Stomach smooth muscle (tissue), 2 donors: ENCODE data around the gene HELZ.
"Not testable (repeated sequence)": the region's sequence is repeated elsewhere in the genome, so short reads cannot be mapped to it uniquely, and the experiment has no call there.

Experiments
- H3K27ac ChIP-seq: one replicate; pipeline ENCODE4 v1.7.0; 2013; ENCODE audit warnings: mild to moderate bottlenecking, low read length, inconsistent platforms
- H3K27me3 ChIP-seq, 2 donors: one replicate each; pipeline ENCODE4 v1.7.0; 2013; ENCODE audit warnings: low read length in 2 of 2; ENCODE audit not compliant: insufficient read depth in 2 of 2, control insufficient read depth in 1 of 2
- H3K36me3 ChIP-seq, 2 donors: one replicate each; pipeline ENCODE4 v1.7.0; 2013; ENCODE audit warnings: low read length in 2 of 2; ENCODE audit not compliant: control insufficient read depth in 2 of 2, insufficient read depth in 2 of 2
- H3K4me1 ChIP-seq: one replicate; pipeline ENCODE4 v1.7.0; 2013; ENCODE audit warnings: low read length; ENCODE audit not compliant: control insufficient read depth, insufficient read depth
- H3K4me3 ChIP-seq, 2 donors: one replicate each; pipeline ENCODE4 v1.7.0; 2013; ENCODE audit warnings: low read length in 2 of 2
- H3K9ac ChIP-seq, 2 donors: one replicate each; pipeline ENCODE4 v1.7.0; 2013; ENCODE audit warnings: low read length in 2 of 2, mild to moderate bottlenecking in 1 of 2
- H3K9me3 ChIP-seq, 2 donors: one replicate each; pipeline ENCODE4 v1.7.0; 2013; ENCODE audit warnings: low read length in 2 of 2; ENCODE audit not compliant: control insufficient read depth in 2 of 2
- donor health status: healthy.
- donor health status: Pancreatic carcinoma.

The HELZ gene, protein sequence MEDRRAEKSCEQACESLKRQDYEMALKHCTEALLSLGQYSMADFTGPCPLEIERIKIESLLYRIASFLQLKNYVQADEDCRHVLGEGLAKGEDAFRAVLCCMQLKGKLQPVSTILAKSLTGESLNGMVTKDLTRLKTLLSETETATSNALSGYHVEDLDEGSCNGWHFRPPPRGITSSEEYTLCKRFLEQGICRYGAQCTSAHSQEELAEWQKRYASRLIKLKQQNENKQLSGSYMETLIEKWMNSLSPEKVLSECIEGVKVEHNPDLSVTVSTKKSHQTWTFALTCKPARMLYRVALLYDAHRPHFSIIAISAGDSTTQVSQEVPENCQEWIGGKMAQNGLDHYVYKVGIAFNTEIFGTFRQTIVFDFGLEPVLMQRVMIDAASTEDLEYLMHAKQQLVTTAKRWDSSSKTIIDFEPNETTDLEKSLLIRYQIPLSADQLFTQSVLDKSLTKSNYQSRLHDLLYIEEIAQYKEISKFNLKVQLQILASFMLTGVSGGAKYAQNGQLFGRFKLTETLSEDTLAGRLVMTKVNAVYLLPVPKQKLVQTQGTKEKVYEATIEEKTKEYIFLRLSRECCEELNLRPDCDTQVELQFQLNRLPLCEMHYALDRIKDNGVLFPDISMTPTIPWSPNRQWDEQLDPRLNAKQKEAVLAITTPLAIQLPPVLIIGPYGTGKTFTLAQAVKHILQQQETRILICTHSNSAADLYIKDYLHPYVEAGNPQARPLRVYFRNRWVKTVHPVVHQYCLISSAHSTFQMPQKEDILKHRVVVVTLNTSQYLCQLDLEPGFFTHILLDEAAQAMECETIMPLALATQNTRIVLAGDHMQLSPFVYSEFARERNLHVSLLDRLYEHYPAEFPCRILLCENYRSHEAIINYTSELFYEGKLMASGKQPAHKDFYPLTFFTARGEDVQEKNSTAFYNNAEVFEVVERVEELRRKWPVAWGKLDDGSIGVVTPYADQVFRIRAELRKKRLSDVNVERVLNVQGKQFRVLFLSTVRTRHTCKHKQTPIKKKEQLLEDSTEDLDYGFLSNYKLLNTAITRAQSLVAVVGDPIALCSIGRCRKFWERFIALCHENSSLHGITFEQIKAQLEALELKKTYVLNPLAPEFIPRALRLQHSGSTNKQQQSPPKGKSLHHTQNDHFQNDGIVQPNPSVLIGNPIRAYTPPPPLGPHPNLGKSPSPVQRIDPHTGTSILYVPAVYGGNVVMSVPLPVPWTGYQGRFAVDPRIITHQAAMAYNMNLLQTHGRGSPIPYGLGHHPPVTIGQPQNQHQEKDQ (N-terminal part only)

DNA sequence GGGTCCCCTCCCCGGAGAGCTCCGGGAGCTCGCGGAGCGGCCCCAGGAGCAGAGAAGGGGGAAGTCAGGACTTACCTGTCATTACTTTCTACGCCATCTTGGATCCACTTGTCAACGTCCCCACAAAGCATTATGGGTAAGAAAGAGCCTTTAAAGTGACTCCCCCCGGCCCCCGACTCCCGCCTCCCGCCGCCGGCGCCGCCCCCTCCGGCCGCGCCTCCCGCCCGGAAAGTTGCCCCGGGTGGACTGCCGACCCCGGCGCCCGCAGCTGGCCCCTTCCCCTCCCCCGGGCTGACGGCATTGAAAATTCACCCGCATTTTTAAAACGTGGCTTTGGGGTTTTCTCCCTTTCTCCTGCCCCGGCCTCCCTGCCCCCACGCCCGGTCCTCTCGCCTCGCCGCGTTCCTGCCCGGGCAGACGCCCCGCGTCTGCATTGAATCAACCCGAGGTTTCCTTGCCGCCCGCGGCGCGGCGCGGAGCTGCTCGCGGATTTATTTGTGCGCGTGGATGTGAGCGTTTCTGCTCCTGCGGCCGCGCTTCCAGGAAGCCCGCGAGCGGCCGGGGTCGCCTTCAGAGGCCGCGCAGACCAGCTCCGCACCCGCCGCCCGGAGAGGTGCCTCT, at the start of gene HELZ:
Gene HELZ (minus strand): TSS at position 124 of the 621 bp plus-strand sequence. CDS start 26,392 bp downstream, outside the sequence.
- H3K4me3 ChIP-seq: peak within 1 kb of the TSS; percentile 75 to 83
- H3K36me3 ChIP-seq: no peaks in the 10 kb centered on the region
- H3K27me3 ChIP-seq: peaks cover 0 to 2% of the 10 kb centered on the region in 2 donors
- H3K9ac ChIP-seq: peak within 1 kb of the TSS; percentile 82 to 83
- H3K4me1 ChIP-seq: peaks cover 6% of the 10 kb centered on the region
- H3K9me3 ChIP-seq: no peaks in the 10 kb centered on the region
- H3K27ac ChIP-seq: no peak within 1 kb of the TSS

DNA sequence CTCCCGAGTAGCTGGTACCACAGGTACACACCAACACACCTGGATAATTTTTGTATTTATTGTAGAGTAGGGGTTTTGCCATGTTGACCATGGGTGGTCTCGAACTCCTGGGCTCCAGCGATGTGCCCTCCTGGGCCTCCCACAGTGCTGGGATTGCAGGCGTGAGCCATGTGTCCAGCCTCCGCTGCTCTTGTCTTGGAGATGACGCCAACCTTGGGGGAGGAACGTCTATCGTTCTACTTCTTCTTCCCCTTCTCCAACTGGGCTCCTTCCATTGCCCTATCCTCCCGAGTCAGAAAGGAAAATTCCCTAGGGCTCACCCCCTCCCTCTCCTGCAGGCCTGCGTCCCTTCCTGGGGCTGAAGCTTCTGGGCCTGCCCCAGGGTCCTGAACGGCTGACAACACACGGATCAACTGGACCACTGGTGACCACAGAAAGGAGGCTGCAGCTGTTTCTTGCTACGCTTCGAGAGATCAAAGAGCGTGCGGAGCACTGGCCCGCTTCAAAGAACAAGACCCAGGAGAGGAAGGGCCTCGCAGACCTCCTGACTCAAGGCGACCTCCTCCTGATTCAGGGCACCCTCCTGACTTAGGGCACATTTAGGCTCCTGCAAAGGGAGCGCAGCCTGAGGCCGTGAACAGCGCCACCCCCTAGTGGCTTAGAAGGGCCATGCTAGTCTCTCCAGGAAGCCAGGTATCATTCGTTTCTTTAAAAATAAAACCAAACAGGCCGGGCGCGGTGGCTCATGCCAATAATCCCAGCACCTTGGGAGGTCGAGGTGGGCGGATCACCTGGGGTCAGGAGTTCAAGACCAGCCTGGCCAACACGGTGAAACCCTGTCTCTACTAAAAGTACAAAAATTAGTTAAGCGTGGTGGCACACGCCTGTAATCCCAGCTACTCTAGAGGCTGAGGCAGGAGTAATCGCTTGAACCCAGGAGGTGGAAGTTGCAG, 48.5 kb upstream of the HELZ start:
- Histone ChIP-seq H3K9me3 (no peaks in the 10 kb centered on the region), H3K27ac (no peak overlapping the region), H3K4me3 (no peak overlapping the region), H3K4me1 (peaks cover 12% of the 10 kb centered on the region), H3K9ac (no peak overlapping the region), H3K36me3 (no peaks in the 10 kb centered on the region), H3K27me3 (no peaks in the 10 kb centered on the region)

DNA sequence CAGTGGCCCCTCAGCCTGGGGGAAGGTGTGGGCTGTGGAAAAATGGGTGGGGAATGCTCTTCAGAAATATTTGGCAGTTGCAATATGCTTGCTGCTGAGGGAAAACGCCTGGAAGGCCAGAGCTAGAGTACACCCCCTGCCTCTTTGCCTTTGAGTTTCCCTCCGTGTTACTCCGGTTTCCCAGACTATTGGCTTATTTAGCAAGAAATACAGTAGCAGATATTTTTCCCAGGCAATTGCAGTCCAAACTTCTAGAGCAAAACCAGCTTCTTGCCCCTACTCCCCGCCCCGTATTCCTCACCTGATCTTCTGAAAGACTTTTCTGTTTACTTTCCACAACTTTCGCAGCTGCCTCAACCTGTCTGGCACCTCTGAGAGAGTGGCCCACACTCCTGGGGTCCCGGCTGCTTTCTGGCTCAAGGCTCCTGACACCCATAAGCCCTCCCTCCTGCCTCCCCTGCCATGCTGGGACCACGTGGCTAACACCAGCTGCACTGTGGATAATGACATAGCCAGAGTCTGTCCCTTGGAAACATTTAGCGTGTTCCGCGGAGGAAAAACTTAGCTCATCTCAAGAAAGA, 45.8 kb upstream of the HELZ start:
- Histone ChIP-seq H3K9ac (no peak overlapping the region), H3K36me3 (no peaks in the 10 kb centered on the region), H3K27ac (no peak overlapping the region), H3K4me3 (no peak overlapping the region), H3K4me1 (peaks cover 12% of the 10 kb centered on the region), H3K27me3 (no peaks in the 10 kb centered on the region), H3K9me3 (no peaks in the 10 kb centered on the region)

DNA sequence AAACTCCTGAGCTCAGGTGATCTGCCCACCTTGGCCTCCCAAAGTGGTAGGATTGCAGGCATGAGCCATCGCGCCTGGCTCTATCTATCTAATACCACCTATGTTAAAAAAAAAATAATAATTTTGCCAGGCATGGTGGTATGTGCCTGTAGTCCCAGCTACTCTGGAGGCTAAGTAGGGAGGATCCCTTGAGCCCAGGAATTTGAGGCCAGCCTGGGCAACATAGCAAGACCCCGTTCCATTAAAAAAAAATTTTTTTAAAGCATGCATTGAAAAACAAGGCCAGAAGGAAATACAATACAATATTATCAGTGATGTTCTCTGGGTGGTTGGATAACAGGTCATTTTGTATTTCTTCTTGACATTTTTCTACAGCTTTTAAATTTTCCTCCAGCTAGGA, 45.2 kb upstream of the HELZ start:
- Histone ChIP-seq H3K9ac (no peak overlapping the region), H3K9me3 (no peaks in the 10 kb centered on the region), H3K4me1 (peaks cover 12% of the 10 kb centered on the region), H3K36me3 (no peaks in the 10 kb centered on the region), H3K27ac (no peak overlapping the region), H3K4me3 (no peak overlapping the region), H3K27me3 (no peaks in the 10 kb centered on the region)

DNA sequence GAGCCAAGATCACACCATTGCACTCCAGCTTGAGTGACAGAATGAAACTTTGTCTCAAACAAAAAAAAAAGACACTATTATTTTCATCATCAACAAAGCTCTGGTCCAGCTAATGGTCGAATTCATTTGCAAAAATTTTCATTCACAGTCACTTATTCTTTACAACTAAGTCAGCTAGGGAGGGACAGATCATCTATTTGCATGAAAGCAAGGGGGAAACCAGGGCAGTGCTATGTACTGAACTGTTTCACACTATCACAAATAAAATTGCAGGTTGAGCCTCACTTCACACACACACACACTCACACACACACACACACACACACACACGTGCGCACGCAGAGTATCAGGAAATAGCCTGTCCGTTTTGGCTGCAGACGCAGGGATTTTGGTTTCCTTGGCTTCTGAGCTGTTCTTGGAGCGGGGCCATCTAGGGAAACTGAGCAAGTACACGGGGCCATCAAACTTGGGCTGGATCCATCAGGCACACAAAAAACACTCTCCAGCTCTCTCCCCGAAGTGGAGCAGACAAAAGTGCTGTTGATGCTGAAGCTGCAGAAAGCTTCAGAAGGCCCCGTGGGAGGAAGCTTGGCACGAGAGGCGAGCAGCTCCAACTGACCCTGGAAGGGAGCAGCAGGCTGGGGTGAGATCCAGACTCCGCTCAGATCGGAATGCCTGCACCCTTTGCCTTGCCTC, 44.3 kb upstream of the HELZ start:
- H3K4me3 ChIP-seq: peak overlapping the region; percentile 2 to 58
- H3K9ac ChIP-seq: no peak overlapping the region
- no peak overlapping the region for H3K27ac ChIP-seq
- H3K9me3 ChIP-seq: no peaks in the 10 kb centered on the region
- no peaks in the 10 kb centered on the region for H3K36me3 ChIP-seq
- peaks cover 12% of the 10 kb centered on the region for H3K4me1 ChIP-seq
- no peaks in the 10 kb centered on the region for H3K27me3 ChIP-seq

DNA sequence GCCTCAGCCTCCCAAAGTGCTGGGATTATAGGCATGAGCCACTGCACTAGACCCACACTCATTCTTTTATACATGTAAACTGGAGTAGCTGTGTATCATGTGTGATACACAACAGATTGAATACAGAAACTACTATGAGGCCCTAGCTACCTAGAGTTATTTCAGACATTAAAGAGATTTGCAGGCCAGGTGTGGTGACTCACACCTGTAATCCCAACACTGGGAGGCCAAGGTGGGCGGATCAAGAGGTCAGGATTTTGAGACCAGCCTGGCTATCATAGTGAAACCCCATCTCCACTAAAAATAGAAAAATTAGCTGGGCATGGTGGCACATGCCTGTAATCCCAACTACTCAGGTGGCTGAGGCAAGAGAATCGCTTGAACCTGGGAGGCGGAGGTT, 41.8 kb upstream of the HELZ start:
- not testable (repeated sequence) for H3K27me3 ChIP-seq, H3K36me3 ChIP-seq, H3K9me3 ChIP-seq, H3K9ac ChIP-seq, H3K27ac ChIP-seq, H3K4me3 ChIP-seq
- H3K4me1 ChIP-seq: peaks cover 14% of the 10 kb centered on the region

DNA sequence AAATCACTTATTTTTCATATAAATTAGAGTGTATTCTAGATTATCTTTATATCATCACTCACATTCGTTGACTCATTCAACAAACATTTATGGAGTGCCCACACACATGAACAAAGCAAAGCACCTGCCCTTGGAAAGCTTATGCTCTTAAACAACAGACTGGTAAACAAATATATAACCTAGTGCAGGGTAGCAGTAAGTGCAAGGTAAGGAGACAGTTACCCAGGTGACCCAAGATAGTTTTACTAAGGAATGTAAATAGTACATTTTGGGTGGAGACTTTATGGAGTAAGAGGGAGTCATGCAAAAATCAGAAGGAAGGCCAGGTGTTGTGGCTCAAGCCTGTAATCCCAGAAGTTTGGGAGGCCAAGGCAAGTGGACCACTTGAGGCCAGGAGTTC, 40.4 kb upstream of the HELZ start:
- Histone ChIP-seq H3K27me3 (no peaks in the 10 kb centered on the region), H3K4me1 (peaks cover 11% of the 10 kb centered on the region), H3K9me3 (no peaks in the 10 kb centered on the region), H3K9ac (no peak overlapping the region), H3K27ac (no peak overlapping the region), H3K4me3 (no peak overlapping the region), H3K36me3 (no peaks in the 10 kb centered on the region)

DNA sequence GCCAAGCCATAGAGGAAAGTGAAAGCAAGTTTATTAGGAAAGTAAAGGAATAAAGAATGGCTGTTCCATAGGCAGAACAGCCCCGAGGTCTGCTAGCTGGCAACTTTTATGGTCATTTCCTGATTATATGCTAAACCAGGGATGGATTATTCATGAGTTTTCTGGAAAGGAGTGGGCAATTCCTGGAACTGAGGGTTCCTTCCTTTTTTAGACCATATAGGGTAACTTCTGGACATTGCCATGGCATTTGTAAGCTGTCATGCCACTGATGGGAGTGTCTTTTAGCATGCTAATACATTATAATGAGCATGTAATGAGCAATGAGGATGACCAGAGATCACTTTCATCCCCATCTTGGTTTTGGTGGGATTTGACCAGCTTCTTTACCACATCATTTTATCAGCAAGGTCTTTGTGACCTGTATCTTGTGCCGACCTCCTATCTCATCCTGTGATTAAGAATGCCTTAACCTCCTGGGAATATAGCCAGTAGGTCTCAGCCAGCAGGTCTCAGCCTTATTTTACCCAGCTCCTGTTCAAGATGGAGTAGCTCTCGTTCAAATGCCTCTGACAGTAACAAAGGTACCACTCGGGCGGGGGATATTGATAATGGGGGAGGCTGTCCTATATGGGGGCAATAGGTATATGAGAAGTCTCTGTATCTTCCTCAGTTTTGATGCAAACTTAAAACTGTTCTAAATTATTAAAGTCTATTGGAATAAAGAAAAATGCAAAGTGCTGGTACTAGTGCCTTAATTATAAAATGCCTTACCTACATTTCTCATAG, 38.9 kb upstream of the HELZ start:
- peak overlapping the region in 1 of 2 donors; percentile 49 for H3K4me3 ChIP-seq
- peaks cover 3% of the 10 kb centered on the region for H3K4me1 ChIP-seq
- H3K9ac ChIP-seq: no peak overlapping the region
- no peaks in the 10 kb centered on the region for H3K27me3 ChIP-seq
- H3K36me3 ChIP-seq: no peaks in the 10 kb centered on the region
- H3K27ac ChIP-seq: no peak overlapping the region
- H3K9me3 ChIP-seq: no peaks in the 10 kb centered on the region
